Spleen (tissue), 7 donors: ENCODE data around the gene TMEM131L.

Experiments
- CTCF ChIP-seq, 11 experiments: fragments of 200-600 bp in 7 of 11; fragments of 450-650 bp in 4 of 11; sonication (generic) in 4 of 11; IDR thresholded peaks in 8 of 11; conservative IDR thresholded peaks in 3 of 11; 1 replicate in 7 of 11; 2 replicates in 4 of 11; pipeline versions ENCODE4 v1.4.0 to v1.8.0; 2016 to 2021; ENCODE audit warnings: antibody characterized with exemption in 11 of 11, inconsistent platforms in 4 of 11, mild to moderate bottlenecking in 1 of 11
- POLR2A ChIP-seq, 3 donors: fragments of 450-650 bp; IDR thresholded peaks; one replicate each; pipeline ENCODE4 v1.5.1; 2017; ENCODE audit warnings: antibody characterized with exemption in 3 of 3, mild to moderate bottlenecking in 1 of 3
- POLR2AphosphoS5 ChIP-seq, 3 donors: sonication (generic); formaldehyde crosslinking; IDR thresholded peaks; one replicate each; pipeline ENCODE4 v1.5.1; 2017; ENCODE audit warnings: antibody characterized with exemption in 3 of 3
- donor health status: DM: no; HTN: no; CAD: no; lungs with moderate emphysema.
- donor health status: DM: no; HTN: no; CAD: no.
- donor health status: DM: no; HTN: no; CAD: no.

GRCh38 chr4:153668647-153669046 is 202.5 kb downstream of the TMEM131L start:
- TF ChIP-seq CTCF (IDR thresholded peaks at IDR 0.05 in 8 of 11, conservative IDR thresholded peaks at IDR 0.05 in 3 of 11) (no peak), POLR2A (IDR thresholded peaks at IDR 0.05) (no peak), POLR2AphosphoS5 (IDR thresholded peaks at IDR 0.05) (no peak)
